HG03108 (cell line): ENCODE data around the gene ICA1.

Source experiments
- ATAC-seq: cut with Tn5 transposase; IDR thresholded peaks from one replicate; pipeline ENCODE4 v1.9.1; 2021; ENCODE audit warnings: moderate library complexity; ENCODE audit not compliant: unreplicated experiment

Gene ICA1

DNA sequence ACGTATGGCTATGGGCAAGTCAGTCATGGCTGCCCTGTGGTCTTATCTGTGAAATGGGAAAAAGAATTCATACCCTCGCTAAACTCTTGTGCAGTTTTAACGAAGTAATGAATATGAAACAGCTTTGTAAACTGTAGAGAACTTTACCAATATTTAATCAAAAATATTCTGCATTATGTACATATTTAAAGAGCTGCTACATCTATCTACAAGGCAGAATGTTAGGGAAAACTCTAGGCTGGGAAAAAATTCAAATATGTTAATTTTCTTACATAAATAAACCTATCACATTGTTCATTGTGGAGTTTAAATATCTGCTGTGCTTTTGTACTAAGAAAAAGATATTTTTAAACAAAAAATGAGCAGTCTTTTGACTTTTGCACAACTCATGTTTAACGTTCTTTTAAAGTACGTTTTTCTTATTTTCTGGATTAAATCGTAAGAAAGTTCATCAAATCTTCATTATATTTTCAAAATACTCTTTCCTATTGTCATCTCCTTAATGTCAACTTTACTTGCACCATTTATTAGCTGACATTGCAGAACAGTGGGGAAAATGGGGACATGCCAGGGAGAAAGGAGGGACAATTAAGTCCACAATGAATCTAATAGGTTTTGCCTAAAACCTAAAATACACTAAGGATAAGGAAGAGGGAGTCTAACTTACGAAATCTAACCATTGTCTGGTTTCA, 57.5 kb downstream of the ICA1 start:
- ATAC-seq = no peak

DNA sequence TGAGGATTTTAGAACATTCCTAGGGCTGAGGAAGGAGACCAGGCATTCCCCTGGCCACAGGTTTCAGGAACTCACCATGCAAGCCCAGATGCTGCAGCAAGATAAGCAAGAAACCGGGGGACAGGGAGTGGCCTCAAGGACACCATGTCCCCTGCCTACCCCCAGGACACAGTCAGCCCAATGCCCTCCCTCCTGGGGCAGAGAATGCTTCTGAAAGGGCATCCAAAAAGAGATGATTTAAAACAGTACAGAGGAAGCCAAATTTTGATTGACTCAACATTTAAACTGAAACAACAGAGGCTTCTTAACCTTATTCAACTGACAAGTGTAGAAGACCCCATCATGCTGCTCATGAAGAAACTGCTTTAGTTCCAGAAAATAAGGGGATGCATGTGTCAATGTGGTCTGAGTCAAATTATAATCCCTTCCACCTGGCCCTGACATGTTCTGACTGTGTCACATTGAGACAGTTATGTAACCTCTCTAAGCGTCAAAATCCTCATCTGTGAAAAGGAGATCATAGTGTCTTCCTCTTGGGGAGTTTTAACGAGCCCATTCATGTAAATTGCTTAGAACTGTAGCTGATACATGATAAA, 60.0 kb downstream of the ICA1 start:
- no peak for ATAC-seq

DNA sequence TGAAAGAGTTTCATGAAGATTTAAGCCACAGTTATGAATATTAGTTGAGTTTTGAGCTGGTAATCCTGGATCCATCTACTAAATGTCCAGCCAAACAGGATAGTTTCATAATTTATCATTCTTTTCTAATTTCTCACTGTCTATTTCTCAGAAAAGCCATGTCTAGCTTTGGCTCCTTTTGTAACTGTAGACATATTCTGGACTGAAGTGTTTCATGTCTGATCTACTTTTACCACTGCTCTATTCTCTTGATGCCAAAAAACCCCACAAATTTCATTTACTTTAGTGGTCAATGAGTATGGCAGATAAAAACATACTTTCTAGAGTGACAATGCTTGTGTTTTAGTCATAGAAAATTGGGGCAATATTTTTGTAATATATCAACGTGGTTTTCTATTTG, 61.2 kb downstream of the ICA1 start:
- ATAC-seq = no peak

DNA sequence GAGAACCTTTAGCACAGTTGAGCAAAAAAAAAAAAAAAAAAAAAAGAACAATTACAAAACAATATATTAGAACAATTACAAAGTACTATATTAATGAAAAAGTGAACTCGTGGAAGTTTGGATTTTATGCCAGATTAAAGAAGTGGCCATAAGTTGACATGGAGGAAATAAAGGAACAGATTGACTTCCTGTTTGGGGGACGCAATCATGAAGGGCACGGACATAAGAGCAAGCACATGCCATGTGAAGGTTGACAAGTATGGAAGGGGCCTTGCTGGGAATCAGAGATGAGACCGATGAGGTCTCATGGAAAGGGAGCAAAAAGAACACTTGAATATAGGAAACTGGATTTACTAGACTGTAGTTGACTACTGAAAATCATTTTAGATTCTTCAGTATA, 61.7 kb downstream of the ICA1 start:
- no peak for ATAC-seq

DNA sequence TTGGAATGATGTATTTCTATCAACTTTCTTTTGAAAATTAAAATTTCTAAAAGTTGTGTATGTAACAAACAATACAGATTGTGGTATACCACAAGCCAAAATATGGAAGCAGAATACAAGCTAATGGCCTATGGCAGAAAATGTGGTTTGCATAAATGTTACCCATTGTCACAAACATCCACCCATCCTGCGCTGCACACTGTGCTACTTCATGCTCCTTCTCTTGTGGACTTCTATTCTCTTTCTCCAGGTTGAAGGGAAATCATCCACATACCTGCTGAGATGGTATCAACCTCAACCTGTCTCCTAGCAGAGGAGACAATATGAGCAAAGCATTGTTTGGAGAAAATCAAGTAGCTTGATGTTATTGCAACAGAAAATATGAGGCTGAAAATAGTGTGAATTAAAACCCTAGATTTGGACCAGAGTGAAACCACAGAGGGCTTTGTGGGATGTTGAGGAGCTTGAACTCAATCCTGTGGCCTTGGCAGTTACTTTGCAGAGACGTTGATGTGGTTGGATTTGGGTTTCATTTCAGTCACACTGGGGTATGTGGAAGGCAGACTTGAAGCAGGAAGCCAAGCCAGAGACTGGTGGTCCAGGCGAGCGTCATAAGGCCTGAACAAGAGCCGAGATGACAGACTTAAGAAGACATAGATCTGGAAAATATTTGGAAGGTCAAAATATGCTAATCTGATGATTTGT, 63.8 kb downstream of the ICA1 start:
- ATAC-seq = no peak

DNA sequence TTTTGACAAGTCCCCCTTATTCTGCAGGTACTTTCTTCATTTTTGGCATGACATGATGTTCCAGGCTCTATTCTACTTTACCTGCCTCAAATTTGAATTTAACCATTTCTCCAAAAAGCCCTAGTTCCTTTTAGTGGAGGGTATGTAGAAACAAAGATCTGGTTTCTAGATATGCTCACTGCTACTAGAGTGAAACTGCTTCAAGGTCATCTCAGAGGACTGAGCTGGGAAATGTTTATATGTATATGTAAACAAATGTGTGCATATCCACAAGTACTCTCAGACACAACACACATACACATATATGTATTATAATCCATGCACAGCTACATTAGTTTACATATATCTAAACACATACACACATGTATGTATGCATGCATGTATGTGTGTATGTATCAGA, 69.1 kb downstream of the ICA1 start:
- no peak for ATAC-seq

DNA sequence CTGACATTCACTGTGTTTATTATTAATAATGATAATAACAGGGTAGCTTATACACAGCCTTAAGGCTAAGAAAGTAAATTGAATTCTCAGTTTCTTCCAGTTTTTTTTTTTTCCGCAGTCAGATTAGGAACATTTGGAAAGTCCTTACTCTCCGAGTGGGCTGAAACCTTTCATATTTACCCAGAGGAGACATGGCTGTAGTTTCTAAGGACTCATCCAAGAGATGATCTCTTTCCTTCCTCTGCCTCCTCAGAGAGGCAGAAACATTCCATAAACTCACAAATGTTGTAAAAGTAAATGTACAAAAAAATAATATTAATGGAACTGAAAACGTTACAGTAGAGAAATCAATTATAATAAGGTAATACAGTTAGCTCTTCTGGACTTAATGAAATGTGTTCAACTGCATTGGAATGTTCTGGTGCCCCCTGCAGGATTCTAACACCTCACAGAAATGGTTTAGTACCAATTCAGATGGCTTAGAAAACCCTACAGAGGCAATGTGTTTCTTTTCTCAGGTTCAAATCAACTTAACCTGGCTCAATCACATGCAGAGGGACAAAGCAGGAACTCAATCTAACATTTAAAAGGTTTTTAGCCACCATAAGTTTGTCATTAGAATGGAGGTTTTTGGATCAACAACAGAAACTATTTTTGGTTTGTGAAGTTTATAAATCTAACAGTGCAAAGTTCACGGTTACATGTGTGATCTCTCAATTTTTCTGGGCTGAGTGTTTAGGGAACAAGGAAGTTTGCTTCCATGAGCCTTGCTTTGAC, 71.7 kb downstream of the ICA1 start:
- no peak for ATAC-seq

DNA sequence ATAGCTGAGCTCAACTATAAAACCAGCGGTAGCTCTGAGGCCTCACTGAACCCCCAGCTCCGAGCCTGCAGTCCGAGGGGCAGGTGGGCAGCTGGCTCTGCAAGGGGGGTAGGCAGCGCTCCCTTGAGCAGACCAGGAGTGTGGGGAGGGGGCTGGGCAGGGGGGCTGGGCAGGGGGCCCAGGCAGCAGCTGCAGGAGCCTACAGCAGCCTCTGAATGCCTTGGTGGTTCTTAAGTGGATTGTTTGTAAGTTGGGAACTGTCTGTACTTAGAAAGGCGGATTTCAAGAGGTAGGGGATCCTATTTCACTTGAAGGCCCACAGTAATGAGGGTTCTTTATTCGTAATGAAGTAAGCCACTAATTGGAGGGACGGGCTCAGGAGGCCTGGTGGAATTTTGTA, 72.3 kb downstream of the ICA1 start:
- no peak for ATAC-seq

DNA sequence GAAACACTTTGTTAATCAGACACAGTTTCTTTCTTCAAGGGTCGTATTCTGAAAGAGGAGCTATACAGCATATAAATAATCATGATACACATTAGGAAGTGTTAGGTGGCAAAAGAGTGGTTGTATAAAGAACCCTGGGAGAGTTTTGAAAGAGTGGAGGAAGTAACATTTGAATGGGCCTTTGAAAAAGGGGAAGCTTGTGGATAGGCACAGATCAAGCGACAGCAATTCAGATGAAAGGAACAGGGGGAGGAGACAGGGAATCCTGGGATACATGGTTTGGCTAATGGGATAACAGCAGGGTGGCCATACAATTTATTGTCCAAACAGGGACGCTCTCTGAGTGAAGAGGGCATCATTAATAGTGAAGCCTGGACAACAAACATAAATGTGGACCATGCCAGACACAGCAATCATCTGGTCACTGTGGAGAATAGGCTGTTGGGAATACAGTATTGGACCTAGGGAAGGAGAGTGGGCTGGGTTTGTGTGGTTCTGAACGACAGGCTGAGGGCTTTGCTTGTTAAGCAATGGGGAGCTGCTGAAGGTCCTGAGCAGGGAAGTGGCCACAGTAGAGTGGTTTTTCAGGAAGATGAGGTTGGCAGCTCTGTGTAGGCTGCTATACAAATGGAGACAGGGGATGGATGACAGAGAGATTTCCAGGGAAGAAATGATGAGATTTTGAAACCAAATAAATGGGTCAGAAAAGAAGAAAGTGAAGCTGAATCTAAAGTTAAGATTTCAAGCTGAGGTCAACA, 75.9 kb downstream of the ICA1 start:
- ATAC-seq = no peak

DNA sequence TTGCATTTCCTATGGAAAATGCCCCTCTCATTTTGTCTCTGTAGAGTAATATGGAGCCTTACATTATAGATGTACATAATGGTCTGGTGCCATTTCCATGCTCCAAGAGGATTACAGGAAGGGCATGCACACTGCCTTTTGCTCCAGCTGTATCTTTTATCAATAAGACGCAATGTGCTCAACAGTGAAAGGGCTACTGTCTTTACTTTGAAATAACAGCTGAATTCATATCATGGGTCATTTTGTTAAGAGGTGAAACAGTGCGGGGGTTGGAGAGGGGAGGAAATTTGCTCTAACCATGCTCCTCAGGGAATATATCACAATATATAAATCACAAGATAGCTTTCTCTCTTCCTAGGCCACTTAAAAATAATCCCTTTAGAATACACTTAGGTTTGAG, 77.7 kb downstream of the ICA1 start:
- ATAC-seq = no peak

DNA sequence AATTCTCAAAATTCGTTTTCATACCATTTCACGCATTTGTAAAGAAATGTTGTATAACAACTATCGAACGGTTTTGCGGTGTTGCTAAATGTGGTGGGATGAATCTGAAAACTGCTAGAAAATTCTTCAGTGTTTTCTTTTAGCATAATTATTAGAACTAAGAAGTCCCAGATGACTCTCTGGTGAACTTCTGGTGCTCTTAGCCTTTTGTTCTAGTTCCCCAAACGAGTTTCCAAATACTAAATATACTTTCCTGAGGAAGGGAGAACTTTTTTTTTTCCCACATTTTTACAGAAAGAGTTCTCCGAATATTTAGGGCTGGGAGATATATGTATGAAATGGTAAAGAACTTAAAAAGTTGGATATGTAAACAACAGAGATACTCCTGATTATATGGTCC, 82.5 kb downstream of the ICA1 start:
- no peak for ATAC-seq

DNA sequence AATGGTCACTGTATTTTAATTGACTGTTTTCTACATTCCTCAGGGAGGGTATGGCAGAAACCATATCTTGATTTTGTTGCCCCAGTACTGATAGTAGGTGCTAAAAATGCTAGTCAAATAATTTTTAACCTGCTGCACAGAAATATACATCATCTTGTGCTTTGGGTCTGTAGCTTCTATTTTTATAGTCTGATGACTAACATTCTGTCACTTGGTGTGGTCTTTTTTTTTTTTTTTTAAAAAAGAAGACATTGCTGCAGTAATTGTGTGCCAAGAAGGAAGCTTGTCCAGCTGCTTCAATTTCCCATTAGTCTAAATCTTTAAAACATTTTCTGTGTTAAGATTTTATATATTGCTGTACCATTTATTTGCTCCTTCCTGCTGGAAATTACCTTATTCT, 83.6 kb downstream of the ICA1 start:
- no peak for ATAC-seq

DNA sequence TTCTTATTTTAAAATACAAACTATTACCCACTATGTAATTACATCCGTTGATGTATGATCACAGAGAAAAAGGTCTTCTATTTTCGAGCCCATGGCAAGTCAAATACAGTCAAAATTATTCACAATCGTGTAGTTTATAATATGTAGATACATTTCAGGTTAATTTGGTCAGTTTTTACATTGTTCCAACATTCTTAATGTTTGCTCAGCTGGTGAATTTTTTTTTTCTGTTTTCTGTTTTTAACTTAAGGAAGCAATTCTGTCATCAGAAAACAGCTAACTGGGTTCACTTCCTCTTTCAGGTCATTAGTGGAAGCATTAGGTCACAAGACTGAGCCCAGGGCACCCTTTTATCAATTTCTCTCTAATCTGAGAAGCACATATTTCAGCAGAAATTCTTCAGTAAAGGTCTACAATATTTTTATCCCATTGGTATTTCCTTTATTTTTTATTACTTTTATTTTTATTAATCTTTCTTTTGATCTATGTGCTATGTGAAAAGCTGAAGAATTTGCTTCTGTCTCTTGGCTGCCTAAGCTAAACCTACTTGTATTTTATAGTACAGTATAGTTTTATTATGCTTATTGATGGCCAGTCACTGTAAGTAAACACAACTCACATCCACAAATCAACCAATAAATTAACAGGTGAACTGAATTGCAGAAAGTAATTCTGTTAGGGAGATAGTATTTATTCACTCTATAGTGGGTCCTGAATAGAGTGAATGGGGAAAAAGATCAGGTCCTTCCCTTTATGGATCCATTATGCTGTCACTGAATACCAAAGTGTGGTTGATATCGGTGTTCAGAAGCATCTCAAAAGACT, 84.6 kb downstream of the ICA1 start:
- peak; percentile 36 for ATAC-seq

DNA sequence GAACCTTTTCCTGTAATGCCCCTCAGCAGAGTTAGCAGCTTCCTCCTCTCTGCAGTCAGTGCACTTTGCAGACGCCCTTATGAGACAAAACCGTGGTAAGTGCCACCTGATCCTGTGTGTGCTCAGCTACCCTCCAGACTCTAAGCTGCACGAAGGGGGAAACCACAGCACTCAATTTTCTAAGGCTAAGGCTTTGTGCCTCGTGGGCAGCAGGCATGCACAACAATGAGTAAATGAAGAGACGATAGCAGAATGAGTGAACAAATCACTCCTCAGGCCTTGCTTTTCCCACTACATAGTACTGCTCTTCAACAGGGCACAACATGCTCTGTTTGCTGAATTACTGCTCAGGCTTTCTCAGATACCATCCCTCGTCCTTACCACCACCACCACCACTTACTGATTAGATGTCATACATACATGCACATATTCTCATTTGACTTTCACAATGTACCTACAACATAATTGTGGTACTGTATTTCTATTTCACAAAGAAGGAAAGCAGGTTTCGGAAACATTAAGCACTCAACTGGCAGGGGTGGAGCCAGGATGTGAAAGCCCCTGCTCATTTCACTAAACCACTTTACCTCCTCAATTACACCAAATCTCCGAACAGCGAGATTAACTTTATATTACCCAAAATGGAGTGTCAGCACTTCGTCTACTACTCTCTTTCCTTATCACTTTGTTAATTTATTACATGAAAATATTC, 85.4 kb downstream of the ICA1 start:
- ATAC-seq = peak; percentile 74

DNA sequence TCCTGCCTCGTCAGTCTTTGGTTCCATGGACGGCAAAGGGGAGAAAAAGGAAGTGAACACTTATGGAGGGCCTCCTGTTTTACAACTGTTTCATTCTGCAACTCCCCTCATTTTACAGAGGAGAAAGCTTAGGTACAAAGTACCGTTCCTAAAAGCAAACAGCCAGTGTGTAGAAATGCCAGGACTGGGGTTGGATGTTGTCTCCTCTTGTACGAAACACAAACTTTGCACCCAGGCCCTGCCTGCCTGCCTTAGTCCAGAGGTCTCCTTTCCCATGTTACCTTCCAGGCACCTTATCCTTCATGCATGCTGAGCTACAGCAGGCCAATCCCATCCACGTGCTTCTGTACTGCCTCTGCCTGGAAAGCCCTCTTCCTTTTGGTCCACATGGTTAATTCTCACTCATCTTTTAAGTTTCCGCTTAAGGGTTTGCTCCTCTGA, 86.0 kb downstream of the ICA1 start:
- ATAC-seq = no peak

DNA sequence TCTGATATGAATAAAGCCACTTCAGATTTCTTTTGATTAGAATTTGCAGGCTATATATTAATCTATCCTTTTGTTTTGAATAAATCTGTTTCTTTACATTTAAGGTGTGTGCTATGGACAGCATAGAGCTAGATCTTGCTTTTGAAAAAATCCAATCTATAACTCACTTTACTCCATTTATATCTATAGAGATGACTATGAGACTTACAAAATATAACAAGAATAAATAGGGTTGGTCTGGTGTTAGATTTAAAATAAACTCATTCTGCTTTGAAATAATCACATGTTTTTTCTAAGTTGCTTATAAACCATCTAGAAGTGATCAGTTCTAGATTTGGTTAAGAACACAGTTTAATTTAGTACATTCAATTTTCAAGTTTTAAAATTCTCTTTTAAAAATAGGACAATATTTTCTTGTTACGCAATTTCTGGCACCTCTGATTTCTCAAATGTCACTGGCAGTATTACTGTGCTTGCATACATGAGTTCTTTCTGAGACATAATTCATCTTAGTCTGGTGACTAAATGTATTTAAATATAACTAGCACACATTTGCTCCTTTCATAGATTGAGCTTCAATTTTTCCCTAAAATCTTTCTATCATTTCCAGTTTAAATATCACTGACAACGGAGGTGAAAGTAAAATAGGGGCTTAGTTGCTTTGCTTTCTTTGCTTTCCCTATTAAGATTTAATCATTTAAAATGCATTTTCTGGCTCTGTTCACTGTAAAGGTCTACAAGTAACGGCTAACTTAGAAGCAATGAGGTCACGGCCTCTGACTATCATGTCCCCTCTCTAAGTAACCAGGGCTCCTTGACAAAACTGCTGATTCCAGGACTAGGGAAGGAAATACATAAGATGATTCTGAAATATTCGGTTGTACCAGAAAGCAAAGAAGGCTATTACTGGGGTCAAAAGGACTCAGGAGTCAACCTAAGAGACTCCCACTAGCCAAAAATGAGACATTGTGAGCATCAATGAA, 89.3 kb downstream of the ICA1 start:
- ATAC-seq = no peak

DNA sequence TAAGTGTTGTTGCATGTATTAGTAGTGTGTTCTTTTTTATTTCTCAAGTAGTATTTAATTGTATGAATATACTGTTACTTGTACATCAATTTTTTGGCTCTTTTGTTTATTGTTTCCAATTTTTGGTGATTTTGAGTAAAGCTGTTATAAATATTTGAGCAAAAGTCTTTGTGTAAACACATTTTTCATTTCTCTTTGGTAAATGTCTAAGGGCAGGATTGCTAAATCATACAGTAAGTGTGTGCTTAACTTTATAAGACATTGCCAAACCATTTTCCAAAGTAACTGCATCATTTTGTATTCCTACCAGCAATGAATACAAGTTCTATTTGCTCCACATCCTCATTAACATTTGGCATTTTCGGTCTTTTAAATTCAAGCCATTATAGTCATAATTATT, 92.8 kb downstream of the ICA1 start:
- ATAC-seq = no peak

DNA sequence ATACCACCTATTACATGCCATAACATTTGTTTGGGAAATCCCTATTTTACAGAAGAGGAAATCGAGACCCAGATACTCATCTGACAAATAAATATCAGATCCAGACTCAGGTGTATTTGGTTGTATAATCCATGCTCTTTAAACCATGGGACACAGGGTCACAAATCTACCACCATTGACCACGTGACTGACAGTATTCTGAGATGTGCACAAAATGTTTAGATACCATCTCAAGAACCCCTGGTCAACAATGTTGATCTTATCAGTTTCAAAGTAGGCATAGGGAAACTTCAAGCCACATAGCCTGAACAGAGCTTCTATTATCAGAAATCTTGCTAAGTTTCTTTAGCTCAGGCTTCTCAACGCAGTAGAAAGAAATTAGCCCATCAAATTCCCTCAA, 93.6 kb downstream of the ICA1 start:
- no peak for ATAC-seq
